NCI-H1930 (cell line): Measurements from ENCODE around the gene HS3ST5.
"Not testable (repeated sequence)": the region's sequence is repeated elsewhere in the genome, so short reads cannot be mapped to it uniquely, and the experiment has no call there.

Experiments
- DNase-seq, 2 experiments: peaks; one replicate each; lab custom pipeline; 2025; lab: John Stamatoyannopoulos, UW

The HS3ST5 gene

DNA sequence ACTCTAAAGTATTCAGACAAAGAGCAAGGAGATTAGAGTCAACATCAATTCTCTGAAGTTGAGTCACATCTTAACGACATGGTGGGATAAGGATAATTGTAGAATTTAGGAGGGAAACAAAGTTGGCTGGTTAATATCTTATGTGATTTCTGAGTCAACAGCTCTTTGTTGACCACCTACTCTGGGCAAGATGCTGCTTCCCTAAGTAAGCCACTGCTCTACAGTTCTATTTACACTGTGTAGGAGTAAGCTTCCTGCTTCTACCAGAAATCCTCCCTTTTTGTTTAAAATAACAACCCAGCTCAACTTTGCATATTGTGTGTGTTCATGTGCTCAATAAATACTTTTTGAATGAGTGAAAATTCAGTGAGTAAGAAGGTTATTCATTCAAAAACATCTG is 3.1 kb downstream of the HS3ST5 start:
- no peak for DNase-seq

DNA sequence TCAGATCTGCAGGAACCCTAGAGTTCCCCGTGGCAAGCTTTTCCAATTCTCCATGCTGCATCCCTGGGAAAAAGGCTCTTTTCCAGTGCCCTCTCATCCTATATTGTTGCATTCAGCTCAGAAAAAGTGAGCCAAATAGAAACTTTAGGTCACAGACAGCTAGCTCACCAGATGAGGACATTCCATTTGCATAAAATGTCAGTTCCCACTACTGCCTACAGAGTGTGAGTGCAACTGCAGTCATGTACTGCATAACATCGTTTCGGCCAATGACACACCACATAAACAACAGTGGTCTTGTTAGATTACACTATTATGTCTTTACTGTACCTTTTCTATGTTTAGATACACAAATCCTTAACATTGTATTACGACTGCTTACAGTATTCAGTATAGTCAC is 8.6 kb downstream of the HS3ST5 start:
- DNase-seq: no peak

DNA sequence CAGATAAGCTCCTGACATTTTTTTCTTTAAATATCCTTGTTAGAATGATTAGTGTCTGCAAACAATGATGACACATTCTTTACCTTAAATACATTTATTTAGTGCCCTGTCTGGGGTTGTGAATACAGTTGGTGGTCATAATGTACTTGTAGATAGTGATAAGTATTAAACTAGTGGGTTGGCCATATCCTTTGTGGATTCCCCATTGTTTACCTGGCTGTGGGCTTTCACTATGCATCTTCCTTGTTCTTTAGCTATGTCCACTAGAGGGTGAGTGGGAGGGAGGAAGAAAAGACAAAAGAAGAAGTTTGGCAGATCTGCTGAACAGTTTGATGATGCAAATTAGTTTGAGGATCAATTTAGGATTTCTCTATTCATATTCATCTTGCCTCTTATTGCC is 15.7 kb downstream of the HS3ST5 start:
- DNase-seq: no peak

- no peak for DNase-seq
Measured at GRCh38 chr6:114323784-114324183, 19.0 kb downstream of the HS3ST5 start.

- DNase-seq: no peak
Measured at GRCh38 chr6:114319749-114320148, 23.1 kb downstream of the HS3ST5 start.

DNA sequence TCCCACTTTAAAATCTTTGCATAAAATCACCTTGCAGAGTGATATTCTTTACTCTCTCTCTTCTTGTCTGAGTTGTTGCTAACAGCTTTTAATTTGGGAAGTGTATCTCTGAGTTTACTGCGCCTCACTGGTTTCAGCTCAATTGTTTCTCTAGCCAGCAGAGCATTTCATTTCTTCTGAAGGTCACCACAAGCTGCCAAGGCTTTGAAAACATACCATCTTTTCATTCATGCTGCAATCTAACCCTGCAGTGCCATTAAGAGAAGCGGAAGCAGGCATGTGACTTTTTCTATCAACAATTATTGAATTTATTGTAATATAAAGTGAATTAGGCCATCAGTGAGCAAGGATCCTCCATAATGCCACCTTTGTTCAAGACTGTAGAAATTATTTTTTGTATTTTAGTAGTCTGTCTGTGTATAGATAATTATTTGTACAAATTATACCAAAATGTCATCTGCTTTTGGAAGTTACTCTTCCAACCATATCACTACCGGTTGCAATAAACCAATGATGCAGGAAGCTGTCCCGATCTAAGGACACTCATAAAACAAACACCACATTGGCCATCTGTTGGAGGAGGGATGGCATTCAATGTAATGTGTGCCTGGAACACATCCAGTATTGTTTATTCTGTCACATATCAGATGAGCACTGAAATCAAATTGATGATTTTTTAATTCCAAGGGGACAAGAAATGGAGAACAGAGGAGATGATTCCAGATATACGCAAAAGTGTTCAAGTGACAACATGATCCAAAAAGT is 26.8 kb downstream of the HS3ST5 start:
- no peak for DNase-seq

- DNase-seq: not testable (repeated sequence)
Measured at GRCh38 chr6:114313816-114314215, 29.0 kb downstream of the HS3ST5 start.

- DNase-seq: no peak
Measured at GRCh38 chr6:114312931-114313330, 29.9 kb downstream of the HS3ST5 start.

GRCh38 chr6:114310053-114310452 is 32.8 kb downstream of the HS3ST5 start:
- DNase-seq: no peak

DNA sequence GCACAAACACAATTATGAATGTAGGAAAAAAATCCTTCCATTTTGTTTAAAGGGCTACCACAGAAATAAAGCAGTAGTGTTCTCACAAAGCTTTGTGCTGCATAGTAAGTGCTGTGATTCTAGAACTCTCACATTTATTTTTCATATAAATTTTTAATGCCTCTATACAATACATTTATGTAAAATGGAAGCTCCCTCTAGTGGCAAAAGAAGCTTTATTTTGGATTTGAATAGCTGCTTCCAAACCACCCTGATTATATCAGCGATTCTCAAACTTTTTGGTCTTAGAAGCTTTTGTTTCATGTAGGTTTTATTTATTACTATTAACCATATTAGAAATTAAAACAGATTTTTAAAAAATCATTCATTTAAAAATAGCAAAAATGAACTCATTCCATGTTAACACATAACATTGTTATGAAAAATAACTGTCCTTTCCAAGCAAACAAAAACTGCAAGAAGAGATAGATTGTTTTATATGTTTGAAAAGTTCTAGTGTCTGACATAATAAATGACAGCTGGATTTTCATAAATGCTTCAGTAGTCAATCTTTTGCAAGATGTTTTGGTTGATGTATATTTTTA is 38.4 kb downstream of the HS3ST5 start:
- peak in 1 of 2 experiments; percentile 4 for DNase-seq

DNA sequence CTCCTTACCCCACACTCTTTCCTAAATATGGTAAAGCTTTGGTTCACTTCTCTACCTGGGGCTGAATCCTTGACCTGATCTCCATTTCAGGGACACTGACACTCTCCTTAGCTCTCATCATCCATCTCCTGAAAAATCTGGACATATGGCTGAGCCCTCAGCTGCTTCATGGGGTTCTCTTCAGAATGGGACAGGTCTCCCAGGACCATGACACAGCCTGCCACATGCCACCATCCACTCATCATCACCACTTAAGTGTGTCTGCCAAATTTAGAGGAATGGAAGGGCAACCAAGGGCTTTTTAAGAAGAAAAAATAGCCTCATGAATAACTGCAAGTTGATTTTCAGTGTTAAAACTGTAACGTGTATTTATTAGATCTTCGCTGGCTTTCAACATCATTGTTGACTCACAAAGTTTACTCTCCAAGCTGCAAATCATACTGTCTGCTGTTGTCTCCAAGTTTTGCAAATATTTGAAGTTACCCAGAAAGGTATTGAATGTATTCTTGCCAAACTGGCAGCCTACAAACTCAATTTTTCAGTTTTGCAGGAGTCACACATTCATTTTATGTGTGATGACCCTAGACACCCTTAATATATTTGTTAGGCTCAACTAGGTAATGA is 41.1 kb downstream of the HS3ST5 start:
- no peak for DNase-seq

GRCh38 chr6:114297135-114297534 is 45.7 kb downstream of the HS3ST5 start:
- no peak for DNase-seq

GRCh38 chr6:114292431-114292830 is 50.4 kb downstream of the HS3ST5 start:
- no peak for DNase-seq

DNA sequence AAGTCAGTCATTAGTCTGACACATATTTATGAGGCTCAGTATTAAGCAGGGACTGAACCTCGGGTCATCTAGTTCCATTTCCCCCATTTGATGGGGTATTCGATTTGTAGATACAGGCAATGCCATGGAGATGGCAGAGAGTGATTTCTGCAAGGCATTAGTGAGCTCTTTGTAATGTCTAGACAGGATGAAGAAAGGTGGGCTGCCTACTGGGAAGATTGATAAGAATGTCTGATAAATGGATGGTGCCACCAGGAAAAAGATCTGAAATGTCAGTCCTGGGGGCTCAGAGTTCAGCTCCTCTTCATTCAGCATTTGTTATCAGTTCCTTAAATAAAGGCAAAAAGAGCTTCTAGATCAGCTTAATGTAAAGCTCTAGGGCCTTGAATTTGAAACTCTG is 51.4 kb downstream of the HS3ST5 start:
- DNase-seq: no peak

GRCh38 chr6:114290864-114291263 is 52.0 kb downstream of the HS3ST5 start:
- DNase-seq: no peak

DNA sequence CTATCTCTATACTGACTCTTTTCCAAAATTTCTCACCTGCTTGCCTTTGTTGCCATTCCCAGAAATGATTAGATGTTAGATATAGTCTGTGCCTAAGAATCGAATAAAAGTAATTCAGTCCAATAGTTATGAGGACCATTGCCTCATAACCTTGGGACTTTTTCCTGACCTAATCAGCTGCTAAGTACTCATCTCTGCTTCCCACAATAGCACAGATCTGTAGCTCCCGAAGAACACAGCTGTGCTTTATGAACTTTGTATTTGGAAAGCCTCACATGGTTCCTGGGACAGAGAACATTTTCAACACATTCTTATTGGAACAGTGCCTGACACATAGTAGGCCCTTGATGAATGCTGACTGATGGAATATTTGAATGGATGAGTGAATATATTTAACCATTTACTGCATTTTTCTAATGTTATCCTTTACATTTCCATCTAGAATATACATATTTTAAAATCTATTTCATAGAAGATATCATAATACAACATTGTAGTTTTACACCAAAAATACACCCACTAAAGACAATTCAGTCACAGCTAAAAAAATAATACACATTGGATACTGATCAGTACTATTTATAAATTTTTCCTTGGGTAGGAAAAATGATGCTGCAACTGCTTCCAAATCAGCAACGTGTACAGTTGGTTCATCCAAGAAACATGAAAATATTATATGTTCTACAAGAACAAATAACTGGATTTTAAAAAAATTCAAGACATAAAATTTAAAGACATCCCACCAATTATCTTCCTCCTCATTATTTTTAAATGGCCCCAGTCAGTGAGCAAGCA is 53.9 kb downstream of the HS3ST5 start:
- no peak for DNase-seq

GRCh38 chr6:114287461-114287860 is 55.4 kb downstream of the HS3ST5 start:
- no peak for DNase-seq

- no peak for DNase-seq
Measured at GRCh38 chr6:114286211-114286610, 56.6 kb downstream of the HS3ST5 start.

DNA sequence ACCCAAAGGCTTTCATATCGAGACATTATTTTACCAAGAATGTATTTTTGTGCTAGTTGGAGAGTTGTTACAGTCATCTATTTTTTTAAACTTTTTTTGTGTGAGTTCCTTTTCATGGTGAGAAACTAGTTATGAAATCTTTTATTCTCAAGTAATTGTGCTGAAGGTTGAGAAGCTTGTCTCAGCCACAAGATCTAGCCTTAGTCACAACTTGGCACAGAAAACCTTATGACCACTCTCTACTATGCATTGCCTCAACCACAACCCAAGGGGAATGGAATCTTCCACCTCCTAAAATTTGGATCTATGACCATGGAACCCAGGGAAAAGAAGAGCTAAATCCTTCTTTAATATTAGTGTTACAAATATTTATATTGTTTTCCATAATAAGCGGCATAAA is 58.5 kb downstream of the HS3ST5 start:
- no peak for DNase-seq

GRCh38 chr6:114282292-114282691 is 60.5 kb downstream of the HS3ST5 start:
- DNase-seq: no peak

DNA sequence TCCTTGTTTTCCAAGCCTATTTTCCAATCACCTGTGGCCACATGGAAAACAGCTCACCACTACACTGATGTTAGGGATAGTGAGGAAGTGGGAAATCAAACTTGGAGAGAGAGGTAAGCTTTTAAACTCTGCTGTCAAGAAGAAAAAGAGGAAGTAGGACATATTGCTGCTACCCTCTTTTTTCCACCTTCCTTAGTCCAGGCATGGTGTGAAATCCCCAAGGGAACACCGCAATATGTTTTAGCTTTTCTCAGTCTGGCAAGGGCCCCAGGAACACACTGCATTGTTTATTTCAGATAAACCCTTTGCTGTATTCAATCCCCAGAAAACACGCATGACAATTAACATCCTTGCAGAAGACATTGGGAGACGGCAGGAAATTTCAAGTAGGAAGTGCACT is 61.3 kb downstream of the HS3ST5 start:
- no peak for DNase-seq

DNA sequence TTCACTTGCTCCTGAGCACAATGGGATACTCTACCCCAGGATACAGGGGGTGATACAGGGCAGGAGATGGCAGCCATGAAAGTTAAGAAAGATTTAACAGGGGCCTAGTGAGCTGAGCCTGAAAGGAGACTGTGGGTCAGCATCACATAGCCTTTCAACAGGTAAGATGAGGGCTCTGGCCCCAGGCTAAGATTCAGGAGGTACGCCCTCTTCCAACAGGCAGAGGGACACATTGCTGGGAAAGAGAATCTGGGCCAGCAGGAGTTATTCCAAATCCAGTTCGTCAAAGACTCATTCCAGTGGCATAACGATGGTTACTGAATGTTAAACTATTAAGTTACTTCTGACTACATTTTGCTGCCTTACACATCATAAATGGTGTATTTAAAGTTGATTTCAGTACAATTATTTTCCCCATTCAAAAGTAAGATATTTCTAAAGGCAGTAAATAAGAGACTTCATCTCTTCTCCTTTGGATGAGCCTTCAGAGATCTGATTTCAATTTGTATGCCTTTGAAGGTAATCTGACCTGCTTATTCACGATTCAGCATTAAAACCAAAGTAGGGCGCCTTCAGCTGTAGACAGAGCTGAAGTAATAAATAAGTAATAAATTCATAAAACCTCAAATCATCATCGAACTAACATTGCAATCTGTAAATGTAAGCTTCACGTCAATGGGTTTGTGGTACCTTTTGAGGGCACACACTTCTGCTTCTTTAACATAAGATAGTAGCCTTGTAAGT is 62.4 kb downstream of the HS3ST5 start:
- DNase-seq: no peak
